Measurements from ENCODE around the gene SPATA31C1. TPM values are rescaled to one million over a fixed set of nuclear protein-coding genes. Genes with fewer than 3 reads are reported as not detected.
A peak's percentile ranks its signal among the peaks of the same experiment; 100 is the strongest.

SPATA31C1 gene
- polyA plus RNA-seq, 2 of the 4 experiments (the other 2 are of a cell fraction) = not detected

DNA sequence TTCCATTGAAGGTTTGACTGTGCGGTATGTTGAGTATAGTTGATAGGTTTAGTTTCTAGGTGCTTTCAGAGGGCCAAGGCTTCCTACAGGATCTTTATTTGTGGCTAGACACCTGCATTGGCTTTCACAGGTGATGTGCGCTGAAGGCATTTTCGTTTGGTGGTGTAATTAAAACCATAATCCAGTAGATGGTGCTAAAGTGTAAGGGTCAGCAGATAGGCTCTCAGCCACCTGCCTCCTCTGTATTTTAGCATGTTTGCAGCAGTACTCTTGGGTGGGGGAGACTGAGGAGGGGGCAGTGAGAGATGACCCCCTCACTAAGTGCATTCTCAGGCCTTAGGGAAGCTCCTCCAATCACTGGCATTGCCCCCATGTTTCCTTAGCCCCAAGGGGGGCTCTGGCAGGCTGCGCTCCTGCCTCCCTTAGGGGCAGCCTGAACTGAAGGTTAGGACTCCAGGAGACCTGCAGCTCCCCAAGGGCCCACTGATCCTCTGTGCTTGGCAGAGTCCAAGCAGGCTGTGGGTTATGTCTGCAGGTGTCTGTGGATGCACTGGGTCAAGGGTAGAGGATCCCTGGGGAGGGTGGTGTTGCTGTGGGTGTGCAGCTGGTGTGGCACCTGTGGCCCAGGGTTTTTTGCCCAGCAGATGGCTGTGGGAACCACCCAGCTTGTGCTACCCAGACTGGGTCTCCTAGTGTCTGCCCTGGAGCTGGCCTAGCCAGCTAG, 33.2 kb downstream of the SPATA31C1 start:
- DNase-seq (ENCODE audit: low read depth in 1 of 2, low spot score in 1 of 2) (peak; percentile 31 to 41), FAIRE-seq (no peak), ATAC-seq (peak; percentile 39 to 67; a peak in 4 of 6 replicates)
- peak; percentile 65 to 82 for TF ChIP-seq RAD21 (conservative IDR thresholded peaks at IDR 0.05 in 1 of 2, IDR thresholded peaks at IDR 0.05 in 1 of 2)
- TF ChIP-seq, protein P1, sequence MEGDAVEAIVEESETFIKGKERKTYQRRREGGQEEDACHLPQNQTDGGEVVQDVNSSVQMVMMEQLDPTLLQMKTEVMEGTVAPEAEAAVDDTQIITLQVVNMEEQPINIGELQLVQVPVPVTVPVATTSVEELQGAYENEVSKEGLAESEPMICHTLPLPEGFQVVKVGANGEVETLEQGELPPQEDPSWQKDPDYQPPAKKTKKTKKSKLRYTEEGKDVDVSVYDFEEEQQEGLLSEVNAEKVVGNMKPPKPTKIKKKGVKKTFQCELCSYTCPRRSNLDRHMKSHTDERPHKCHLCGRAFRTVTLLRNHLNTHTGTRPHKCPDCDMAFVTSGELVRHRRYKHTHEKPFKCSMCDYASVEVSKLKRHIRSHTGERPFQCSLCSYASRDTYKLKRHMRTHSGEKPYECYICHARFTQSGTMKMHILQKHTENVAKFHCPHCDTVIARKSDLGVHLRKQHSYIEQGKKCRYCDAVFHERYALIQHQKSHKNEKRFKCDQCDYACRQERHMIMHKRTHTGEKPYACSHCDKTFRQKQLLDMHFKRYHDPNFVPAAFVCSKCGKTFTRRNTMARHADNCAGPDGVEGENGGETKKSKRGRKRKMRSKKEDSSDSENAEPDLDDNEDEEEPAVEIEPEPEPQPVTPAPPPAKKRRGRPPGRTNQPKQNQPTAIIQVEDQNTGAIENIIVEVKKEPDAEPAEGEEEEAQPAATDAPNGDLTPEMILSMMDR (IDR thresholded peaks at IDR 0.05) = peak; percentile 43
- TF ChIP-seq SREBF2 (IDR thresholded peaks at IDR 0.05) = no peak
- Histone ChIP-seq H3K4me2 (no peak overlapping the region), H3K4me1 (no peaks in the 10 kb centered on the region), H3K27ac (no peak overlapping the region), H3K9me3 (peaks cover 13% of the 10 kb centered on the region; the same call in 2 of the 3 replicates), H3K4me3 (no peak overlapping the region)
- 67% methylated on average over 3 of the region's 4 CpGs for WGBS (ENCODE audit: missing lambda C conversion rate)
- ChIA-PET CTCF (interaction anchor here (0.5 to 1.7 kb wide), 7 partner anchors 8 to 1050 kb away, joined by 3 to 5 read pairs (median 3); no protein-coding TSS in a partner anchor), POLR2A (no interaction called here)

- Histone ChIP-seq H3K4me3 (no peak overlapping the region), H3K27ac (no peak overlapping the region), H3K4me2 (no peak overlapping the region), H3K4me1 (no peaks in the 10 kb centered on the region), H3K9me3 (peaks cover 13% of the 10 kb centered on the region; the same call in 2 of the 3 replicates)
- WGBS (ENCODE audit: missing lambda C conversion rate) = 74% methylated on average over 3 of the region's 3 CpGs
- no peak for ATAC-seq
- ChIA-PET POLR2A (no interaction called here), CTCF (no interaction called here)
- TF ChIP-seq MAZ (IDR thresholded peaks at IDR 0.05; ENCODE audit: borderline replicate concordance, low read depth, low read length) (no peak), RAD21 (conservative IDR thresholded peaks at IDR 0.05 in 1 of 2, IDR thresholded peaks at IDR 0.05 in 1 of 2) (no peak), CEBPB (IDR thresholded peaks at IDR 0.05) (no peak), PBX3 (IDR thresholded peaks at IDR 0.05) (no peak), CHD4 (IDR thresholded peaks at IDR 0.05; ENCODE audit: borderline replicate concordance) (no peak), HOXB13 (CRISPR knock-in tag; IDR thresholded peaks at IDR 0.05; ENCODE audit: low read depth) (no peak), CBX2 (IDR thresholded peaks at IDR 0.05; ENCODE audit: borderline replicate concordance, low read depth) (no peak), RFX5 (IDR thresholded peaks at IDR 0.05) (no peak), ESRRA (IDR thresholded peaks at IDR 0.05; ENCODE audit: borderline replicate concordance, low read length) (no peak), POLR2AphosphoS2 (conservative IDR thresholded peaks at IDR 0.05; ENCODE audit: low read length) (no peak), BHLHE40 (IDR thresholded peaks at IDR 0.05; ENCODE audit: low read depth, low read length) (no peak), KDM1A (IDR thresholded peaks at IDR 0.05; ENCODE audit: low read depth) (no peak)
- TF ChIP-seq, protein P2, sequence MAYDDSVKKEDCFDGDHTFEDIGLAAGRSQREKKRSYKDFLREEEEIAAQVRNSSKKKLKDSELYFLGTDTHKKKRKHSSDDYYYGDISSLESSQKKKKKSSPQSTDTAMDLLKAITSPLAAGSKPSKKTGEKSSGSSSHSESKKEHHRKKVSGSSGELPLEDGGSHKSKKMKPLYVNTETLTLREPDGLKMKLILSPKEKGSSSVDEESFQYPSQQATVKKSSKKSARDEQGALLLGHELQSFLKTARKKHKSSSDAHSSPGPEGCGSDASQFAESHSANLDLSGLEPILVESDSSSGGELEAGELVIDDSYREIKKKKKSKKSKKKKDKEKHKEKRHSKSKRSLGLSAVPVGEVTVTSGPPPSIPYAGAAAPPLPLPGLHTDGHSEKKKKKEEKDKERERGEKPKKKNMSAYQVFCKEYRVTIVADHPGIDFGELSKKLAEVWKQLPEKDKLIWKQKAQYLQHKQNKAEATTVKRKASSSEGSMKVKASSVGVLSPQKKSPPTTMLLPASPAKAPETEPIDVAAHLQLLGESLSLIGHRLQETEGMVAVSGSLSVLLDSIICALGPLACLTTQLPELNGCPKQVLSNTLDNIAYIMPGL (CRISPR knock-in tag; IDR thresholded peaks at IDR 0.05; ENCODE audit: borderline replicate concordance) = no peak
- no peak for FAIRE-seq
- no peak for DNase-seq (ENCODE audit: low read depth in 1 of 2, low spot score in 1 of 2)
Measured at GRCh38 chr9:87954230-87954629, 36.5 kb downstream of the SPATA31C1 start.

DNA sequence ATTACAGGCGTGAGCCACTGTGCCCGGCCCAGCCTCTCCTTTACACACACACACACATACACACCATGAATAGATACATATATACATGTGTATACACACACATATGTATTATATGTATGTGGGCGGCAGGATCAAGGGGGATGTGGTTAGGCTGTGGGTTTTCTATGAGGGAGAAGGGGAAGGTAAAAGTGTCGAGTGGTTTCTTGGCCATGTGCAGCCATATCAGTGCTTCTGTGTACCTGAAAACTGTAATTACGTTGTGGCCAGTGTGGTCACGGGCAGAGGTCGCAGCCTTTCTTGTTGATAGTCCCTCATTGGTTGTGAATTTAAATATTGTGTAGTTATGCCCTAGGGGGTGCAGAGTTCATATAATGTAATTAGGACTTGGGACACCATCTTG, 40.1 kb downstream of the SPATA31C1 start:
- no peaks in the 10 kb centered on the region for H3K9me3 ChIP-seq
- H3K4me1 ChIP-seq = peaks cover 5% of the 10 kb centered on the region; the same call in 1 of the 3 replicates
- ATAC-seq = no peak
- H3K27ac ChIP-seq = no peak overlapping the region
- no peak overlapping the region for H3K4me3 ChIP-seq
- ChIA-PET POLR2A (no interaction called here), CTCF (no interaction called here)
- 83% methylated on average over 7 of the region's 7 CpGs for WGBS (ENCODE audit: missing lambda C conversion rate)
- no peak overlapping the region for H3K4me2 ChIP-seq
- DNase-seq (ENCODE audit: low read depth in 1 of 2, low spot score in 1 of 2) = no peak
- no peak for FAIRE-seq
- no peak for TF ChIP-seq ESRRA (IDR thresholded peaks at IDR 0.05; ENCODE audit: borderline replicate concordance, low read length)
- TF ChIP-seq HOXB5 (CRISPR knock-in tag; IDR thresholded peaks at IDR 0.05) = no peak

All from A549 (cell line).